ENCODE measurements around the gene GPR180.

Gene GPR180

DNA sequence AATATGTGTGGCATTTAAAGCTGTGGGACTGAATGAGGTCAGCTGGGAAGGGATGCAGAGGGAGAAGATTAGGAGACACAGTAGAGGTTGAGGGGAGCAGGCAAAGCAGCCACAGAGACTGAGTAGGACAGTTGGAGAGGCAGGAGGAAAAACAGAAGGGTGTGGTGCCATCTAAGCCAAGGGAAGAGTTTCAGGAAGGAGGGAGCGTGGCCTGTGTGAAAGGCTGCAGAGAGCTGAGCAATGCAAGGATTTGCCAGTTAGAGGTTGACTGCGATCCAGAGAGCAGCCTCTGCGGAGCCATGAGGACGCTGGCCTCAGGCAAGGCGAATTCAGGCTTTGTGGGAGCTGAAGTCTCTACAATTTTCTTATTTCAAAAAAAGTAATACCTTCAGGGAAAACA is 81.8 kb downstream of the GPR180 start:
- Histone ChIP-seq H3K9ac (no peak overlapping the region), H3K4me3 (no peak overlapping the region), H3K27me3 (no peaks in the 10 kb centered on the region)

More for the DNA sequence above, 81.8 kb downstream of the GPR180 start:
- no peaks in the 10 kb centered on the region for H3K36me3 ChIP-seq
- H3K9me3 ChIP-seq (replicated peaks in 1 of 11): no peaks in the 10 kb centered on the region
- H3K4me1 ChIP-seq: no peaks in the 10 kb centered on the region
- TF ChIP-seq Cebpa-rat (IDR thresholded peaks at IDR 0.05): no peak
- H3K27ac ChIP-seq: no peak overlapping the region
- H3K4me2 ChIP-seq: no peak overlapping the region
- H4K20me1 ChIP-seq: no peaks in the 10 kb centered on the region

All from BLaER1 treated with 17β-estradiol and CSF1 and Interleukin-3, amounts not matched to agents 10 nM and 100 nM (cell line).